Activated T-cell treated with anti-CD3 and anti-CD28 coated beads, Interleukin-2, amount 50 U/mL, for 4 hours (primary cell): ENCODE data around the gene NCBP3. TPM values are rescaled to one million over a fixed set of nuclear protein-coding genes. Genes with fewer than 3 reads are reported as not detected.
"Not testable (repeated sequence)": the region's sequence is repeated elsewhere in the genome, so short reads cannot be mapped to it uniquely, and the experiment has no call there.

Source experiments
- ATAC-seq, 2 donors: fragments of 200-7000 bp; cut with Tn5 transposase; one replicate each; pipeline ENCODE4 v1.10.0; 2021
- DNase-seq: peaks from one replicate; pipeline ENCODE4 v3.0.0-alpha.2; 2020
- H3K27me3 Mint-ChIP-seq: one replicate; pipeline ENCODE4 v1.8.0; 2021; ENCODE audit warnings: low read depth, mixed read lengths
- H3K36me3 Mint-ChIP-seq: one replicate; pipeline ENCODE4 v1.8.0; 2022; ENCODE audit warnings: mixed read lengths; ENCODE audit not compliant: insufficient read depth
- H3K4me1 Mint-ChIP-seq: one replicate; pipeline ENCODE4 v1.8.0; 2021; ENCODE audit warnings: low read depth, mixed read lengths
- H3K4me3 Mint-ChIP-seq: one replicate; pipeline ENCODE4 v1.8.0; 2021; ENCODE audit warnings: mild to moderate bottlenecking, moderate library complexity, mixed read lengths
- H3K9me3 Mint-ChIP-seq: one replicate; pipeline ENCODE4 v1.8.0; 2021; ENCODE audit warnings: mixed read lengths
- total RNA-seq, 3 donors: library from RNA; stranded (reverse); gene quantifications; one replicate each; pipeline ENCODE4 v1.2.1, GENCODE V29; 2021

NCBP3 gene
- total RNA-seq, 3 donors from 2014 or later = 33.2 to 39.1 (median 36.4) TPM

DNA sequence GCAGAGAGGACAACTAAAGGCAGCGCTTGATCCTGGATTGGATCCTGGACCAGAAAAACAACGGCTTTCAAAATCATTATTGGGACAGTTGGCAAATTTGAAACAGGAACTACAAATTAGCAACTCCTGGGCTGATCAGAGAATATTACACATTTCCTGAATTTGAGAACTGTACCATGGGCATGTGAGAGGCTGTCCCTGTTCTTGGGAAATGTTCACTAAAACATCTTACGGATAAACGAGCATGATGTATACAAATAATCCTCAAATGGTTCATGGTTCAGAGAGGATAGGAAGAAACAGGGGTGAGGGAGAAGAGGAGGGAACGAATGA, 42.8 kb downstream of the NCBP3 start:
- peaks cover 11% of the 10 kb centered on the region for H3K4me1 Mint-ChIP-seq
- H3K9me3 Mint-ChIP-seq = no peaks in the 10 kb centered on the region

DNA sequence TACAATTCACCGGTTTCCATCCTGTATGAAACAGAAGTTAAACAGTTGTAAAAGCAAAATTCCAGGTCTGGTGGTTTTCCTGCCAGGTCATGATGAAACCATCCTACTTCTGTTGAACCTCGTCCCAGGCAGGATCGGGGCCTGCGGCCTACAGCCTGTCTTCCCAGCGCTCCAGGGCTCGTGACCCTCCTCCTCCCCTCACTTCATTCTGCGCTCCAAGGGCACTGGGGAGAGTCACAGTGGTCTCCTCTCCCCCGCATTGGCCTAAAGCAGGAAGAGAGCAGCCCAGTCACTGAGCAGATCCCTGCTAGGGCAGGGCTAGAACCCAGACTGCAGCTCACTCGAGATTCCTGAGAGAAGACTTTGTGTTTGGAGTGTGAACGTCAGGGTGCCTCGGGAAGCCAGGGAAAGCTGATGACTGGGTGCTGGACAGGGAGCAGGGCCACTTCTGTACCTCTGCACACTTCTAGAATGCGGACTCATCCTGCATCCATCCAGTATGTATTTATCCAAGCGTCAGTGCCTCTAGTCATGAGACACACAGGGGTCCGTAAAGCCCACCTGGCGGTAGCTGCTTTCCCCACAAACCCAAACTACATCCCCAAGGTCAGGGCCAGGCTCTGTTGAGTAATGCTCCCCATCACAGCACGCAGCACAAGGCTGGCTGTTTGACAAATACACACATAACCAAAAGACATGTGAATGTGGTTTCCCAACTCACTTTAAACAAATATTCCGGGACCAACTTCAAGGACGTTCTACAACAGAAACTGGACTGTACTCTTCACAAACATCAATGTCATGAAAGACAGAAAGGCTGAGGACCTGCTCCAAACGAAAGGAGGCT, 43.4 kb downstream of the NCBP3 start:
- Mint-ChIP-seq H3K36me3 (peaks cover 13% of the 10 kb centered on the region), H3K4me1 (peaks cover 13% of the 10 kb centered on the region), H3K27me3 (no peaks in the 10 kb centered on the region), H3K9me3 (no peaks in the 10 kb centered on the region), H3K4me3 (no peak overlapping the region)
- ATAC-seq (no peak), DNase-seq (no peak)

More for the DNA sequence above, 42.8 kb downstream of the NCBP3 start:
- Mint-ChIP-seq H3K4me3 (no peak overlapping the region), H3K27me3 (no peaks in the 10 kb centered on the region), H3K36me3 (peaks cover 17% of the 10 kb centered on the region)
- no peak for ATAC-seq
- DNase-seq = no peak

DNA sequence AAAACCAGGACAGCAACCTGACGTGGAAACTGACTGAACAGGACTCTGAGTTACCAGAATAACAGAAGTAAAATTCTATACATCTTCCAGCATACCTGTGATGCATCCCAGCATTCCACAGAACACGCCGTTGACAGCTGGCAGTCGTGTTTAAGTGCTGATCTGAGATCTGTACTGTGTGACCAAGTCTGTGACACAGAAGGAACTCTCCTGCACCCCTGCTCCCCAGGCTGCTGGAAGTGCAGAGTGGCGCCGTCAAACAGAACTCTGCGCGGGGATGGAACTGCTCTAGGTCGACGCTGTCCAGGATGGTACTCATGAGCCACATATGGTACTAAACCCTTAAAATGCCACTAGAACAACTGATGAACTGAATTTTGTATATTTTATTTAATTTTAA, 44.3 kb downstream of the NCBP3 start:
- ATAC-seq (no peak), DNase-seq (no peak)
- H3K9me3 Mint-ChIP-seq = no peaks in the 10 kb centered on the region
- no peak overlapping the region for H3K4me3 Mint-ChIP-seq
- H3K4me1 Mint-ChIP-seq = peaks cover 16% of the 10 kb centered on the region
- peaks cover 6% of the 10 kb centered on the region for H3K36me3 Mint-ChIP-seq
- no peaks in the 10 kb centered on the region for H3K27me3 Mint-ChIP-seq

DNA sequence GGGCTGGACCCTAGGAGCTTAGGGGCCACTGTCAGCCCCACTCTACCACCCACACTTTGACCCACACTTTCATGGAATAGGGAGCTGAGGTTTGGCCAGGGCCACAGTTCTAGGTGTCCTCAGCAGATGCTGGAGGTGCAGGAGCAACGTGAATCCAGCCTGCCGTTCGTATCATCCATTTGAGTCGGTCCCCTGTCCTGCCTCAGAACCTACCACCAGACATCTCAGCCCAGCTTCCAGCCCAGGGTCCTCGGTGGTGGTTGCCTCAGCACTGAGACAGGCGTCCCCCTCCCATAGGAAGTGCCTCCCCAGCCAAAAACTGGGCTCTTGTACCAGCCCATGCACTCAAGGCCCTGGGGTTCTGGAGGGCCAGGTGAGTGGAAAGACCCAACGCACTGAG, 44.7 kb downstream of the NCBP3 start:
- Mint-ChIP-seq H3K27me3 (no peaks in the 10 kb centered on the region), H3K9me3 (no peaks in the 10 kb centered on the region), H3K36me3 (peaks cover 4% of the 10 kb centered on the region), H3K4me3 (no peak overlapping the region), H3K4me1 (peaks cover 20% of the 10 kb centered on the region)
- no peak for DNase-seq
- no peak for ATAC-seq

DNA sequence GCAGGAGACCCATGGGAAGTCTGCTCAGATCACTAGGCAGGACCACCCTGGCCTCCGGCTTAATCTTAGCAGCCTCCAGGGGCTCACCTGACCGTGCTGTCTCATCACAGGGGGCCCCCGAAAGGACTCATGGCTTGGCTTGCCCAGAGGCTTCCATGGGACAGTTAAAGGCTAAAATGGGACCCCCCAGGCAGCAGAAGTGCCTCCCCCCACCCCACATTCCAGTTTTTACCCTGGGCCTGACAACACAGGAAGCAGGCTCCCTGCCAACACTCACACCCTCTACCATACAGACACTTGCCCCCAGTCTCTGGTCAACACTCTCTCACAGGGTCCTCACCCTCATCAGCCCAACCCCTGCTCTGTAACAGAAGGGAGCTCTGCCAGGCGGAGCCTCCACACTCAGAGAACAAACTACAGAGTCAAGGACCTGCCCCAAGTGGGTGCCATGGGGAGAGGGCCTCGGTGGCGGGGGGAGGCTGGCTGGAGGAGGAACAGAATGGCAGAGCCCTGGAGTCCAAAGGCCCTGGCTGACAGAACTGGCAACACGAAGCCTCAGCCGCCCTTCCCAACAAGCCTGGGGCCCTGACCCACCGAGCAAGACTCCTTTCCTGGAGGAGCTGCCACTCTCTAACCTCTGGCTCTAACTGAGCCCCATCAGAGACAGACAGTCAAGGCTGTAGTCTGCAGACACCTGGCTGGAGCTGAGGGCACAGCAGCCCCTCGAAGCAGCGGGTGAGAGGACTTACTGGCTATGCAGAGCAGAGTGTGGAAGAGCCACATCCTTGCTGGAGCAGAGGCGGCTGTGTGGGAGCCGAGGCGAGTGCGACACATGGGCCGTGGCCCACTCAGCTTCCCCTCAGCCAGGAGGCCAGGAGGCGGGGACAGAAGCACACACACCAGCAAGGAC, 45.4 kb downstream of the NCBP3 start, which contains the start of gene ITGAE:
ITGAE (minus strand) TSS at position 827 of the 910 bp plus-strand sequence; CDS start at position 783, 44 bp downstream.
- no peaks in the 10 kb centered on the region for H3K27me3 Mint-ChIP-seq
- no peak within 1 kb of the TSS for H3K4me3 Mint-ChIP-seq
- H3K4me1 Mint-ChIP-seq = peaks cover 26% of the 10 kb centered on the region
- ATAC-seq (no peak), DNase-seq (no peak)
- no peaks in the 10 kb centered on the region for H3K9me3 Mint-ChIP-seq
- H3K36me3 Mint-ChIP-seq = peaks cover 4% of the 10 kb centered on the region

DNA sequence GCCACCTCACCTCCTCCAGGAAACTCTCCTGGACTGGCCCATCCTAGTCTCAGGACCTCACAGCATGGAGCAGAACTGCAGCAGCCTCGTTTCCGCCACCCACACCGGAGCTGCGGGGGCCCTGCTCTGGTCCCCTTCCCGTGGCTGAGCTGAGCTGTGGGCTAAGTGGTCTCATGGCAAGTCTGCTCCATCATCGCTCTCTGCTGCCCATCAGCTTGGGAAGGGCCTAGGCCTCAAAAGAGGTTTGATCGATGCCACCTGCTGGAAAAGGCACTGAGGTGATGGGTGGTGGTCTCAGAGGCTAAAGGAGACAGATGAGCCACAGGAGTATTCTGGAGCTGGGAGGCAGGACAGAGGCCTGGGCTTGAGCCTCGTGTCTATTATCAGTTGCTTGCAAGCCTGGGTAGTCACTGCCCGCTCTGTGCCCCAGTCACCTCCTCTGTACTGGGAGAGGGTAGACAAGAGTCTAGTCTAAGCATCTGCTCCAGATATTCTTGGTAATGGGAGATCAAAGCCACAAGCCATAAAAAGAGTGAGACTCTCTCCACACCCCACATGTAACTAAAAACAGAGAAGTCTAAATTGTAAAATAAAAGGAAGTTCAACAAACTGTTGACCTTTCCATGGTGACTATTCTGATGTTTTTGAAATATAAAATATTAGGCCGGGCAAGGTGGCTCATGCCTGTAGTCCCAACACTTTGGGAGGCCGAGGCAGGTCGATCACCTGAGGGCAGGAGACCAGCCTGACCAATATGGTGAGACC, 46.7 kb downstream of the NCBP3 start:
- no peaks in the 10 kb centered on the region for H3K9me3 Mint-ChIP-seq
- DNase-seq (no peak), ATAC-seq (no peak)
- H3K36me3 Mint-ChIP-seq = peaks cover 4% of the 10 kb centered on the region
- H3K4me3 Mint-ChIP-seq = peak overlapping the region; percentile 11
- peaks cover 33% of the 10 kb centered on the region for H3K4me1 Mint-ChIP-seq
- no peaks in the 10 kb centered on the region for H3K27me3 Mint-ChIP-seq

DNA sequence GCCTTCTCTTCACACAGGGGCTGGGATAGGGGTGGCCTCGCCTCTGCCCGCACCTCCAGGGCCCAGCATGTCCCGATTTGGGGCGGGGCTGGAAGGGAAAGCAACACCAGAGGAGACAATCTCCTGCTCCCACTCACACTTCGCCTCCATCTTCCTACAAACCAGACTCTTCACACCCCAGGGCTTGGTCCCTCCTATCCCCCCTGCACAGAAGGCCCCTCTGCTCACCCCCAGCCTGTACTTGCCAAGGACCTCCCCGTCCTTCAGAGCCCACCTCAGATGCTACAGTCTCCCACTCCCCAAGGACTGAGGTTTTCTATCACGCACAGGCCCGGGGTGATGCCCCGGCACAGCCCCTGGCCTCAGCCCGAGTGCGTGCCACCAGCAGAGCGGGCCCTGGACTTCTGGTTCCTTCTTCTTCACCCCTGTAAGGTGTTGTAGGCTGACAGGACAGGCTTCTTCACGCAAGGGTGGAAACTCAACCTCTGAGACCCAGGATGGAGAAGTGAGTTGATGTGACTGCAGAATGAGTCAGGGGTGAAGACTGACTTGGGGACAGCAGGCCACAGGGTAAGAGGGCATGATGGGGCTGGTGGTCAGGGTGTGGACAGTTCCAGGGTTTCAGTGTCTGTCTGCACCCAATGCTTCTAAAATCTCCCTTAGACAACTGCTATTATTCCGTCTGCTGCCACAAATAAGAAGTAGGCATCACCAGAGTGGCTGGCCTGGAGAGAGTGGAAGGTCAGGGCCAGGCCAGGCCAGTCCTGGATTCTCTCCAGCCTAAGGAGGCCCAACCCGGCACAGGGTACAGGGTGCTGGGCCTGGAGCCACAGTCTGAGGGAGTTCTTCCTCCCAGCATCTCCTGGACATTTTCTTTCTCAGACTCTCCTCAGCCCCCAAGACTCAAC, 47.5 kb downstream of the NCBP3 start:
- Mint-ChIP-seq H3K4me1 (peaks cover 30% of the 10 kb centered on the region), H3K36me3 (peaks cover 4% of the 10 kb centered on the region), H3K27me3 (no peaks in the 10 kb centered on the region), H3K4me3 (no peak overlapping the region), H3K9me3 (no peaks in the 10 kb centered on the region)
- ATAC-seq = no peak
- no peak for DNase-seq

DNA sequence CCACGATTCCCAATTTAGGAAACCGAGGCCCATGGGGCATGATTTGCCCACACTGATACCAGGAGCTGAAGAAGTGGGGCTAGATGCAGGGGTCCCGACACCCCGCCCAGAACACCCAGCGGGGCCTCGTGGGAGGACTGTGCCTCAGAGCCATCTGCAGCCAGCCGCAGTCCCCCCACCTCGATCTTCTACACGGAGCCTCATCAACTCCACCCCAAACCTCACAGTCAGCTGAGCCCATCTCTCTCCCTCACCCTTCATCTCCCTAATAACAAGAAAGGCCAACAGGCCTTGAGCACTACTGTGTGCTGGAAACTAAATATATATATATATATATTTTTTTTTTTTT, 49.2 kb downstream of the NCBP3 start:
- Mint-ChIP-seq H3K9me3 (no peaks in the 10 kb centered on the region), H3K27me3 (no peaks in the 10 kb centered on the region), H3K4me1 (peaks cover 34% of the 10 kb centered on the region), H3K4me3 (peak overlapping the region; percentile 38), H3K36me3 (no peaks in the 10 kb centered on the region)
- DNase-seq (peak; percentile 38), ATAC-seq (peak; percentile 22 to 29)

DNA sequence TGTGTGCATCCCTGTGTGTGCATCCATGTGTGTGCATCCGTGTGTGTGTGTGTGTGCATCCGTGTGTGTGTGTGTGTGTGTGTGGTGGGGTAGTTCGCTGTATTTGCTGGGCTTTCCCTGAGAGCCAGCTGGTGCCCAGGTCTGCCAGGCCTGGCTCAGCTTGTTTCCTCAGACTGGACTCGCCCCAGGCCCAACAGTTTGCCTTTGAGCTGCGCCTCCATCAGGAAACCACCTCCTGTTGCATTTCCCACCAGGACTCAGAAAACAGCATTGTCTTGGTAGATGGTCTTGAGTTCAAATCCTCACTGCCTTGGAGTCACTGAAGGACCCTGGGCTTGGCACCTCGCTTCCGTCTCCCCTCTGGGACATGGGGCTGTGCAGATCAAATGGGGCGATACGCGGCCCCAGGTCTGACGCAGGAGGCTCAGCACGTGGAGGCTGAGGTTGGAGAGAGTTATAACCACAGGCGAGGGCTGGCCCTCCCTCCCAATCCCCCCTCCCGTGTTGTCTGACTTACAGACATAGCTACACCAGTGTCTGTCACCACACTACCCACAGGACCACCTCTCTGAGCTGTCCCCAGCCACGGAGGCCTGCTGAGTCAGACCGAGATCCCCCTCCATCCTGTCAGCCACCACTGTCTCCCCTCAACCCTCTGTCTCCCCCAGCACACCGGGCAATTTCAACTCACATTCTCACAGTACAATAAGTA, 49.8 kb downstream of the NCBP3 start:
- Mint-ChIP-seq H3K36me3 (no peaks in the 10 kb centered on the region), H3K4me1 (peaks cover 39% of the 10 kb centered on the region), H3K9me3 (no peaks in the 10 kb centered on the region), H3K27me3 (no peaks in the 10 kb centered on the region), H3K4me3 (peak overlapping the region; percentile 38)
- DNase-seq (peak; percentile 74), ATAC-seq (peak; percentile 81 to 83)

DNA sequence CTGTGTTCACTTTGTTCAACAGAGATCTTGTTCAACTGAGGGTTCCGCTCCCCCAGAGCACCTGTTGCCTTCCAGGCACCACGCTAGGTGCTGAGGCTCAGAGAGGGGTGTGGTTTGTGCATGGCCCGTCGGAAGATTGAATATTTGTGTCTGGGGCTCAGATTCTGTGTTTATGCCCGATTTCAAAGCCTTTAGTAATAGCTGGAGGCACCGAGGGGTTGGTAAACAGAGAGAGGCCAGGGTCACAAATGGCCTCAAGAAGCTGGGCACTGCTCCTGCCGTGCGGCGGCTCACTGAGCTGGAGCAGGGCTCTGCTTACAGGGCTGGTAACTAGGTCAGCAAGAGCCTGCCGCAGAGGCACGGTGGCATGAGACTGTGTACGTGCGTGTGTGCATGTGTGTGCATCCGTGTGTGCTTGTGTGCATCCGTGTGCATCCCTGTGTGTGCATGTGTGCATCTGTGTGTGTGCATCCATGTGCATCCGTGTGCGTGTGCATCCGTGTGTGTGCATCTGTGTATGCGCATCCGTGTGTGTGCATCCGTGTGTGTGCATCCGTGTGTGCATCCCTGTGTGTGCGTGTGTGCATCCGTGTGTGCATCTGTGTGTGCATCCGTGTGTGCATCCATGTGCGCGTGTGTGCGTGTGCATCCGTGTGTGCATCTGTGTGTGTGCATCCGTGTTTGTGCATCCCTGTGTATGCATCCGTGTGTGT, 50.5 kb downstream of the NCBP3 start:
- DNase-seq = no peak
- Mint-ChIP-seq H3K9me3 (no peaks in the 10 kb centered on the region), H3K27me3 (no peaks in the 10 kb centered on the region), H3K4me1 (peaks cover 40% of the 10 kb centered on the region), H3K4me3 (peak overlapping the region; percentile 33), H3K36me3 (no peaks in the 10 kb centered on the region)
- ATAC-seq = no peak

DNA sequence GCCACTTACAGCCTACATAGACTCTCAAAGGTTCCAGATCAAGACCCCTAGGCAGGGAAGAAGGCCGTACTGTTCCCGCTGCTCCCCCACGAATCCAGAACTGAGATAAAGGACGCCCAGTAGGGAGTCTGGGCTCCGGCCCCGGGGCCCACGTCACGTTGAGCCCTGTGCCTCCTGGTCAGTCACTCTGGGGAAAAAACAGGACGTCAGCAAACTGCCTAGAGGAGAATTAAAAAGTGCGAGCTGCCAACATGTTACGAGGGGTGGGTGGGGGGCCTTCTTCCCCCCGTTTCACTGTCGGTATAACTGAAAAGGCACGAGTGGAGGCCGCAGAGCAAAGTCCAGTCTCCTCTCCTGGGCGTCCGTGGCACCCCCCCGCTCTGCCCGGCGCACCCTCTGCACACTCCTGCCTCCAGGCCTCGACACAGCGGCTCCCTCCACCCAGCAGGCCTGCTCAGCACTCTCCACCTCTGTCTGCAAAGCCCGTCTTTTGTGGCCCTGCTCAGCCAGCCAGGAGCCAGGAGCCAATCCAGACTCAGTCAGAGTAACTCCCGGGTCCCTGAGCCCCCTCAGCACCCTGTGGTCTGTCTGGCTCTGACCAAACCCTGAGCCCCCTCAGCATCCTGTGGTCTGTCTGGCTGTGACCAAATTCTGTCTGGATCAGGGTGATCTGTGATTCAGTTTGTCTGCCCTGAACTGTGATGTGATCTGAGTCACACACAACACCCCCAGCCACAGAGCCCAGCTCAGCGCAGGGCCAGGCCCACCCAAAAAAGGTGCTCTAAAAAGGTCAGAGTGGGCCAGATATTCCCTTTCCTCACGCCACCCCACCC, 51.3 kb downstream of the NCBP3 start:
- Mint-ChIP-seq H3K27me3 (no peaks in the 10 kb centered on the region), H3K9me3 (no peaks in the 10 kb centered on the region), H3K36me3 (no peaks in the 10 kb centered on the region), H3K4me1 (peaks cover 46% of the 10 kb centered on the region), H3K4me3 (peak overlapping the region; percentile 33)
- DNase-seq (peak; percentile 57), ATAC-seq (peak; percentile 61 to 67)

DNA sequence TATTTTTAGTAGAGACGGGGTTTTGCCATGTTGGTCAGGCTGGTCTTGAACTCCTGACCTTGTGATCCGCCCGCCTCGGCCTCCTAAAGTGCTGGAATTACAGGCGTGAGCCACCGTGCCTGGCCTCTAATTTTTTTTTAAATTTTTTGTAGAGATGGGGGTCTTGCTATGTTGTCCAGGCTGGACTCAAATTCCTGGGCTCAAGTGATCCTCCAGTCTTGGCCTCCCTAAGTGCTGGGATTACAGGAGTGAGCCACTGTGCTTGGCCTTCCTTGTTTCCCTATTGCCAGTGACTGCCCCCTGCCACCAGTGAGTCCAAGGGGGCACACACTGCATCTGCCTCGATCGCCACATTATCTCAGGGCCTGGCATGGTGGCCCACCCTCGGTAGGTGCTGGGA, 51.9 kb downstream of the NCBP3 start:
- peaks cover 46% of the 10 kb centered on the region for H3K4me1 Mint-ChIP-seq
- H3K4me3 Mint-ChIP-seq, DNase-seq, H3K9me3 Mint-ChIP-seq, ATAC-seq, H3K27me3 Mint-ChIP-seq, H3K36me3 Mint-ChIP-seq: not testable (repeated sequence)
